Measurements from ENCODE around the gene EYA2. TPM values are rescaled to one million over a fixed set of nuclear protein-coding genes. Genes with fewer than 3 reads are reported as not detected.

EYA2 gene
- total RNA-seq, 4 donors from 2014 or later = 2.0 to 11.0 (median 5.6) TPM

DNA sequence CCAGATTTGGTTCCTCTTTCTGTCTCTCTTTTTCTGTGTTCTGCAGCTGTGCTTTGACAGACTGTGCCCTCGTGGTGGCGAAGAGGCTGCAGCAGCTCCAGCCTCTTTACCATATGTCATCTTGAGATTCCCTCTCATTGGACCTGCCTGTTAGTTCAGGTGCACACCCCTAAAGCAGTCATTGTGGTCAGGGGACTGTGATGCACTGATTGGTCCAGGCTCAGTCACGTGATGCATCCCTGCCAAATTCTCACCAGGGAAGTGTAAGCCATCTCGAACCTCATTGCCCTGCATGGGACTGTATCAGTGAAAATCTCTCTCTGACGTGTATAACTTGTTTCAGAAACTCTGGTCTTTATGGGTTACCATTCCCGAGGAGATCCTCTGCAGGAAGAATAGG lies 160.3 kb downstream of the EYA2 start:
- Histone ChIP-seq H3K27me3 (no peaks in the 10 kb centered on the region), H3K36me3 (no peaks in the 10 kb centered on the region), H3K9me3 (no peaks in the 10 kb centered on the region), H3K27ac (no peak overlapping the region), H3K4me3 (no peak overlapping the region), H3K4me1 (no peaks in the 10 kb centered on the region)
- TF ChIP-seq POLR2A (IDR thresholded peaks at IDR 0.05) = no peak
- TF ChIP-seq CTCF (IDR thresholded peaks at IDR 0.05) = no peak
- no peak for DNase-seq
- intact Hi-C loops (cut with DNase I; ENCODE audit: low total_unique reads) = no loop called here

- no peak overlapping the region for H3K4me3 ChIP-seq
- TF ChIP-seq CTCF (IDR thresholded peaks at IDR 0.05) = no peak
- no peak for TF ChIP-seq POLR2A (IDR thresholded peaks at IDR 0.05)
- DNase-seq = peak; percentile 25 to 37
- no peaks in the 10 kb centered on the region for H3K9me3 ChIP-seq
- intact Hi-C loops (cut with DNase I; ENCODE audit: low total_unique reads) = no loop called here
- no peaks in the 10 kb centered on the region for H3K27me3 ChIP-seq
- no peak overlapping the region for H3K27ac ChIP-seq
- no peaks in the 10 kb centered on the region for H3K4me1 ChIP-seq
- H3K36me3 ChIP-seq = no peaks in the 10 kb centered on the region
Measured at GRCh38 chr20:47055699-47056369, 161.2 kb downstream of the EYA2 start.

GRCh38 chr20:47057661-47058060 lies 163.0 kb downstream of the EYA2 start:
- Histone ChIP-seq H3K27ac (no peak overlapping the region), H3K27me3 (no peaks in the 10 kb centered on the region), H3K36me3 (no peaks in the 10 kb centered on the region), H3K4me1 (no peaks in the 10 kb centered on the region), H3K4me3 (no peak overlapping the region), H3K9me3 (no peaks in the 10 kb centered on the region)
- TF ChIP-seq CTCF (IDR thresholded peaks at IDR 0.05) = no peak
- no peak for TF ChIP-seq POLR2A (IDR thresholded peaks at IDR 0.05)
- intact Hi-C loops (cut with DNase I; ENCODE audit: low total_unique reads) = no loop called here
- no peak for DNase-seq

DNA sequence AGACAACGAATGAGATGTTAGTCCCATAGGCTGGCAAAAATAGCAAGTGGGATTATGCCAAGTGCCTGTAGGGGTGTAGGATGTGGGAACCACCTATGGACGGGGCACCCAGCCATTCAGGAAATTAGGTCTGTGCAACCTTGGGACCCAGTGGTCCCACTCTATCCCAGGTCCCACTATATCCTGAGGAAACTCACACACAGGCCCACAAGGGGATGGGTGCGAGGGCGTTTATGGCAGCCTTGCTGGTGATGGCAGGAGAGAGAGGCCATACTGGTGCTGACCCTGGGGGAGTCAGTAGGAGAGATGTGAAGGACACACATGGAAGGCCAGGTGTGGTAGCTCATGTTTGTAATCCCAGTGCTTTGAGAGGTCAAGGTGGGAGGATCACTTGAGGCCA lies 163.6 kb downstream of the EYA2 start:
- intact Hi-C loops (cut with DNase I; ENCODE audit: low total_unique reads) = no loop called here
- no peak for DNase-seq
- Histone ChIP-seq H3K36me3 (no peaks in the 10 kb centered on the region), H3K27ac (no peak overlapping the region), H3K27me3 (no peaks in the 10 kb centered on the region), H3K4me3 (no peak overlapping the region), H3K9me3 (no peaks in the 10 kb centered on the region), H3K4me1 (no peaks in the 10 kb centered on the region)
- TF ChIP-seq POLR2A (IDR thresholded peaks at IDR 0.05) (no peak), CTCF (IDR thresholded peaks at IDR 0.05) (no peak)

DNA sequence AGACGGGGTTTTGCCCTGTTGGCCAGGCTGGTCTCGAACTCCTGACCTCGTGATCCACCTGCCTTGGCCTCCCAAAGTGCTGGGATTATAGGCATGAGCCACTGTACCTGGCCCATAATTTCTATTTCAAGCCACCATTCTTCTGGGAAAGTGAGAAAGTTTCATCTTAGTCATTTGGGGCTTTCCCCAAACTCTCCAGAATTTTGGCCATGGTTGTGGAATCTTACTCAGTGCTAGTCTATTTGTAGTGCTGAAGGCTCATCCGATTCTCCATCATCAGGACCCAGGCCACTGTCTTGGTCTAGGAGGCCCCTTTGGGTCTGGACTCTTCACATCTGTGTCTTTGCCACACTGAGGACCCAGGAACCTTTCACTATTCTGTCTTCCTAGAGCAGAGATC lies 164.9 kb downstream of the EYA2 start:
- no peak overlapping the region for H3K27ac ChIP-seq
- no peak for TF ChIP-seq POLR2A (IDR thresholded peaks at IDR 0.05)
- TF ChIP-seq CTCF (IDR thresholded peaks at IDR 0.05) = no peak

More for the DNA sequence above, 164.9 kb downstream of the EYA2 start:
- H3K4me1 ChIP-seq = no peaks in the 10 kb centered on the region
- intact Hi-C loops (cut with DNase I; ENCODE audit: low total_unique reads) = no loop called here
- no peaks in the 10 kb centered on the region for H3K9me3 ChIP-seq
- H3K4me3 ChIP-seq = no peak overlapping the region
- no peak for DNase-seq
- no peaks in the 10 kb centered on the region for H3K36me3 ChIP-seq
- H3K27me3 ChIP-seq = no peaks in the 10 kb centered on the region
